Stimulated activated CD4-positive, alpha-beta T cell treated with anti-CD3 and anti-CD28 coated beads, TNF-alpha, amount 100 ng/mL, for 48 hours (primary cell): ENCODE results near the gene BORCS5.
"Not testable (repeated sequence)": the region's sequence is repeated elsewhere in the genome, so short reads cannot be mapped to it uniquely, and the experiment has no call there.

Source experiments
- DNase-seq, 3 donors: peaks; one replicate each; pipeline ENCODE4 v3.0.0-alpha.2; 2020; ENCODE audit warnings: low read depth in 3 of 3

The BORCS5 gene

GRCh38 chr12:12483438-12483837 lies 126.6 kb downstream of the BORCS5 start:
- no peak for DNase-seq

- DNase-seq, result no peak
Observed at GRCh38 chr12:12486661-12487240, 129.9 kb downstream of the BORCS5 start.

DNA sequence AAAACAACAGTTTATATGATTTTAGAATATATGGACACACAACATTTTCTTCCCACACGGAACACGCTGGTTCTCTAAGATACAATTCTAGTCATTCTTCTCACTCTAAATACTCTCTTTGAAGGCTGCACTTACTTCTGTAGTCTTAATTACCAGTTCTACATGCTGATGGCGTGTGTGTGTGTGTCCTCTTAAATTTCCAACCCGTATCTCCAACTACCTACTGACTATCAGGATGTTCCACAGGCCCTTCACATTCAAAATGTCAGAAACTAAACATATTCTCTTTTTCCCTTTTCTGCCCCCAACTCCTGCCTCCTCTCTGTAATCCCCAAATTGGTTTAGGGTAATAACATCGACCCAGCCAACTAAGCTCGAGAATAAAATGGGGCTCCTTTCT lies 130.6 kb downstream of the BORCS5 start:
- no peak for DNase-seq

- DNase-seq, result no peak
Observed at GRCh38 chr12:12488296-12488695, 131.4 kb downstream of the BORCS5 start.

DNA sequence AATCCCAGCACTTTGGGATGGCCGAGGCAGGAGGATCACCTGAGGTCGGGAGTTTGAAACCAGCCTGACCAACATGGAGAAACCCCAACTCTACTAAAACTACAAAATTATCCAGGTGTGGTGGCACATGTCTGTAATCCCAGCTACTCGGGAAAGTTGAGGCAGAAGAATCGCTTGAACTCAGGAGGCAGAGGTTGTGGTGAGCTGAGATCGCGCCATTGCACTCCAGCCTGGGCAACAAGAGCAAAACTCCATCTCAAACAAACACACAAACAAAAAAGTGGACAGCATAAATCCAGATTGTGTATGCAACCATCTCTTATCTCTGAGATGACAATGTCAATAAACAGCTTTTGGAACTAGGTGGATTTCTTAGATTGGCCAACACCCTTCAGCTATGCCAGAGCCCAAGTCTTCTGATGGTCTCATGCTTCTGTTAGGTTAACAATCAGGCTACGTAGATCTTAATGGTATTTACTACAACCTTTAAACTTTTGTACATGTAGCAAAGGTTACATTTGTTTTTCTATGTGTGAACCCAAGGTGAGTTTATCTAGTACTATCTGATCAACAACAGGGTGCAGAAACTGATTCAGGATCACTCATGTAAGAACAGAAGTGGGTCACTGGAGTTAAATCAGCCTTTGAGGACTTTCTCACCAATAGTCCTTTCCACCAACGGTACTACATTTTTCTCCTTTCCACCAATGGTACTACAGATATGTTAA lies 132.1 kb downstream of the BORCS5 start:
- DNase-seq, result no peak

- no peak for DNase-seq
Observed at GRCh38 chr12:12491606-12492005, 134.7 kb downstream of the BORCS5 start.

DNA sequence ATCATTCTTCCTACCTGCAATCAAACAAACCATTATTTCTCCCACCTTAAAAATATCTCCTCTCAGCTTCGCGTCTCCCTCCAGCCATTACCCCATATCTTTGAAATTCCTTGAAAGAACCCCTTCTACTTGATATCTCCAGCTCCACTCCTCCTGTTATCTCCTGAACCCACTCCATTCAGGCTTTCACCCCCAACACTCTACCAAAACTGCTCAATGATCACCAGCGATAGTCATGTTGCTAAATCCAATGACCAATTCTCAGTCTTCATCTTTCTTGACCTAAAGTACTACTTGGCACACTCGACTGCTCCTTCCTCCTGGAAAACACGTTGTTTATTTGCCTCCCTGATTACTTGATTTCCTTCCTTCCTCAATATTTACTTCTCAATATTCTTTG lies 135.7 kb downstream of the BORCS5 start:
- no peak for DNase-seq

GRCh38 chr12:12495536-12495935 lies 138.7 kb downstream of the BORCS5 start:
- no peak for DNase-seq

DNA sequence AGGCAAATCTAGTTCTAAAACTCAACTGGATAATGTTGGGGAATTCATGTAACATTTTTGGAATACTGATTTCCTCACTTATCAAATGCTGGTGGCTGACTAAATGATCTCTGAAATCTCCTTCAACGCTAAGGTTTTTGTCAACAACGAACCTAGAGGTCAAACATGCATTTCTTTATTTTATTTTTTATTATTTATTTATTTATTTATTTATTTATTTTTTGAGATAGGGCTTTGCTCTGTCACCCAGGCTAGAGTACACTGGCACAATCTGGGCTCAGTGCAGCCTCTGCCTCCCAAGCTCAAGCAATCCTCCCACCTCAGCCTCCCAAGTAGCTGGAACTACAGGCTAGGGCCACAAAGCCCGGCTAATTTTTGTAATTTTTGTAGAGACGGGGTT lies 141.3 kb downstream of the BORCS5 start:
- DNase-seq, result no peak

DNA sequence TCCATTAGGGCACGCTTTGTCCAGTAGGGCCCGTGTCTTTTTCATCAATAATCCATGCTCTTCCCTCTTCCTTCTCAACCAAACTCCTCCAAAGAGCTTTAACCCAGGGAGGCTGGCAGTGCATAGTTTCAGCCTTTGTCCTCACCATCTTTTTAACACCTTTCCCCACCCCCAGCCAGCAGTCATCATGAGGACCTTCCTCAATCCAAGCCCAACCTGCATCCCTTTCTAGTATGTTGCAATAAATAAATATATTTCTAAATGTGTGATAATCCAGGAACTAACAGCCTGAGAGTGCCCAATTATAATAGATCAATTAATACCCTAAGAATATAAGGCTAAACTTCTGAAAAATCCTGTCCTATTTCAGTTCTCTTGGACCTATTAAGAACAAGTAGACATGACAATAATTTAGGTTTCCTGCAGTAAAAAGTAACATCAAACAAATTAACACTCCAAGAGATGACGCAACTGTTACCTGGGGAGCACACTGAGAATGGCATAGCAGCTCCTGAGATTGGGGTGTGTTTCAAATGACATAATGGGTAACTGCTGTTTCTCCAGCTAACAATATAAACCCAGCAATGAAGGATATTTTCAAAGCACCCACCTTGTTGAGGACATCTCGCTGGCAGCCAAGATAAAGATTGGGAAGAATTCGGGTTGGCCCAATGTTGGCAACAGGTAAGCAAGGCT lies 143.2 kb downstream of the BORCS5 start:
- no peak for DNase-seq

DNA sequence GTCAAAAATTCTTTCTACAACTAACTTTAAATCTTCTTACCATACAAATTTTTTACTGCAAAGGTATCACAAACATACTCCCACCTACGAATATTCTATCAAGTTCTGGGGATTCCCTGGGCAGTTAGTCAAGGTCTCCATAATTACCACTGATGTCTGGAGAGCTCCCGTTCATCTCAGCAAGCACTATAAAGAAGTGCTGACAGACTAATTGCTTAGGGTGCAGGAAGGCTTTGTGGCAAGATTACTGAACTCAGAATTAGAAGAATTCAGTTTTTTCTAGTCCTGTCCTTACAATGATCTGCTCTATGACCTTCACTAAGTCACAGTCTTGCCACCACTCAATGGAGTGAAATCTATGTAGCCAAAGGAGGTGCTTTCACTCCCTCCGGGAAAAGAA lies 144.2 kb downstream of the BORCS5 start:
- DNase-seq, result no peak

DNA sequence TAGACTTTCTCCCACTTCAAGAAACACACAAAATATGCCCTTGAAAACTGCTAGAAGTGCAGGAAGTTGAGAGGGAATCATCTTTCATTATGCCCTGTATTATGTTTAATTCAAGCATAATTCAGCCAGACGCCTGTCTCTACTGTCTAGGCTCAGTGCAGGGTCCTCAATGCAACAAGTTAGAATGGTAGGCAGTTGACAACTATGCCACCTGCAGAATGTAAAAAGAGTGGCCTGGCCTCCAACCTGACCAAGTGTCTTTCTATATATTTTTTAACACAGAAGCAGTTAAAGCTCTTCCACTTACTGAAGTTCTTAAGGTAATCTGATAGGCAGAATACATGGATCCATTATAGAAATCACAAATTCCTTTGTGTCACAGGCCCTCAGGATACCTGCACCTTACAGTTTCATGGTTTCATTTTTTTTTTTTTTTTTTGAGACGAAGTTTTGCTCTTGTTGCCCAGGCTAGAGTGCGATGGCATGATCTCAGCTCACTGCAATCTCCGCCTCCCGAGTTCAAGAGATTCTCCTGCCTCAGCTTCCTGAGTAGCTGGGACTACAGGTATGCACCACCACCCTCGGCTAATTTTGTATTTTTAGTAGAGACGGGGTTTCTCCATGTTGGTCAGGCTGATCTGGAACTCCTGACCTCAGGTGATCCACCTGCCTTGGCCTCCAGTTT lies 145.4 kb downstream of the BORCS5 start:
- not testable (repeated sequence) for DNase-seq

DNA sequence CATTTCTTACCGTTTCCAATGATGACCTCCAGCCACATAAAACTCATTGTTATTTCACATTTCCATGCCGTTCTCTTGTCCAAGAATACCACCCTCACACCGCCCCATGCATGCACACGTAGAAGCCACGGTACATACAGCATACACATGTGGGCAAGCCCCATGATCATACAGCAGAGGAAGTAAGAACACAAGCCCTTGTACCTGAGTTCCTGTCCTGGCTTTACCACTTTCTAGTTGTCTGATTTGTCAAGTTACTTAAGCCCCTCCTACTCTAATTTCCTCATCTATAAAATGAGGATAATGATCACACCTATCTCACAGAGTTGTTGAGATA lies 145.9 kb downstream of the BORCS5 start:
- no peak for DNase-seq

- no peak for DNase-seq
Observed at GRCh38 chr12:12503384-12504078, 146.7 kb downstream of the BORCS5 start.

DNA sequence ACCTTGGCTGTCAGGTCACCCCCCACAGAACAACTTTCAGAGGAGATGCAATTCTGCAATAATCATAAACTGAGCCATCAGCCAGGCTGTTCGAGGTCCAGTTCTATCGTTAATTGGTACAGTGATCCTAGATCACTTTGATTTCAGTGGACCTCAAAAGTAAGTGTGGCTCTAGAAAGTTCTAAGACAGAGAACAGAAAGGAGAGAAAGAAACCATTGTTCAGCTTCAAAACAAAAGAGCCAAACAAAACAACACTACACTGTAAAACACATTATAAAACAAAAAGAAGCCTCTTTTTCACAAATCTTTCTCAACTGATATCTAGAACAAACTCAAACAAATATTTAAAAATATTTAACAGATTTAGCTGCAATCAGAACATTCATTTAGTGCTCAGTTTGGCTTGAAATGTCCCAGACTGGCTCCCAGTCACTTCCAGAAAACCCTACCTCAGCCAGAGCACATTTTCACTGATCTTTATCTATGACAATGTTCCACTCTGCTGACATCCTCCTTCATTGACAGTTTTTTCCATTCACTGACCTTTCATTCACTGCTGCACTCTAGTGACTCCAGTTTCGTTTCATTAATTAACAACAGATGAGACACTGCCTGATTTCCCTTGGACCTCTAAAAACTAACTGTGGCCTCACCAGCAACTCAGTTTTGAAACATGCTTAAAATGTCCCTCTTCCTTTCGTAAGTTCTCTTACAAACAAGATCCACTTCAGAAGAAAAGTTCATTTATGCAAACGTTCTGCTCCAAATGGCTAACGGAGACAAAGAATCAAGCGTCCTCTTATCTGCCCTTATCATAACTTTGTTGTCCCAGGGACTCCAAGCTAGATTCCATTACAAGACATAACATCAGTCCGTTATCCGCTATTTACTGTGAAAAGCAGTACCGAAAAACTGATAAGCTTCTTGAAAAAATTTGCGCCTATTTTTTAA lies 148.9 kb downstream of the BORCS5 start:
- no peak for DNase-seq

- no peak for DNase-seq
Observed at GRCh38 chr12:12506496-12506890, 149.6 kb downstream of the BORCS5 start.

- no peak for DNase-seq
Observed at GRCh38 chr12:12507121-12507520, 150.2 kb downstream of the BORCS5 start.

GRCh38 chr12:12508612-12509011 lies 151.7 kb downstream of the BORCS5 start:
- no peak for DNase-seq

DNA sequence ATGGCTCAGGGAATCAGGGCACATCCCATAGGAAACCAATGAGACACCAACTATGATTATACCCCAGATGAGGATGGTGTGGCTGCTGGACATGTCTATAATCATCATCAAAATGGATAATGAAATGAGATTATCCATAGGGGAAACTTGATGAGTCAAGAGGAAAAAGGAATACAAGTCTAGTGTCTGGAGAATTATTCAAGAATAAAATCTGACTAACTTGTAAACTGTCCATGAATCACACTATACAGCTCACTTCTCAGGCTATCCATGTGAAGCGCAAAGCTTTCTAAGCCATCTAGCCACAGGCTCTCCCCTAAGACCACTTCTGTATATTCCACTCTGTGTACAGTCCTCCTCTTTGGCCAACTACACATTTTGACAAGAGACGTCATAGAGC lies 153.3 kb downstream of the BORCS5 start:
- DNase-seq, result no peak

DNA sequence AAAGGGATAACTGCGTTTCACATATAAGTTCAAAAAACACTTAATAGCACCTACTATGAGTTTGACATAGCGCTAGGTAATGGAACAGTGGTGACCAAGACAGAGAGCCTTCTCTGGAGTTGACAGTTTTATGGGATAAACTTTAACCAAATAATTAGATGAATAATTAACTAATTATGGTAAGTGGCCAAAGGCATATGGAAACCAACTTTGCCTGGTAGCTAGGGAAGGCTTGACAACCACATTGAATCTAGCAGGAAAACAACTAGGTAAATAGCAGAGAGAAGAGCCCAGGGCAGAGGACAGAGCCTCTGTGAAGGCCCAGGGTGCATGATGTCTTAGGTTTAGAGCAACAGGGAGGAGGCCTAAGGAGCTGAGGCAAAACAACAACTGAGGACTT lies 153.7 kb downstream of the BORCS5 start:
- DNase-seq, result no peak
